Ascending aorta (tissue), 2 donors: ENCODE data around the gene CRABP2. TPM values are rescaled to one million over a fixed set of nuclear protein-coding genes. Genes with fewer than 3 reads are reported as not detected.

Source experiments
- DNase-seq, 2 donors: peaks; one replicate each; pipeline ENCODE4 v3.0.0-alpha.2; 2019; ENCODE audit warnings: low spot score in 2 of 2
- H3K27ac ChIP-seq, 2 donors: fragments of 200-600 bp; sonication (generic); one replicate each; pipeline ENCODE4 v1.5.1; 2016 to 2017; ENCODE audit warnings: mild to moderate bottlenecking in 1 of 2
- H3K27me3 ChIP-seq: fragments of 200-600 bp; sonication (generic); one replicate; pipeline ENCODE4 v1.5.1; 2017
- H3K36me3 ChIP-seq, 2 donors: fragments of 200-600 bp; sonication (generic); one replicate each; pipeline ENCODE4 v1.5.1; 2016
- H3K4me1 ChIP-seq, 2 donors: fragments of 200-600 bp; sonication (generic); one replicate each; pipeline ENCODE4 v1.5.1; 2016 to 2017; ENCODE audit warnings: mild to moderate bottlenecking in 1 of 2
- H3K4me3 ChIP-seq, 2 donors: fragments of 200-600 bp; sonication (generic); one replicate each; pipeline ENCODE4 v1.5.1; 2016 to 2017; ENCODE audit warnings: mild to moderate bottlenecking in 1 of 2
- H3K9me3 ChIP-seq, 2 donors: fragments of 200-600 bp; sonication (generic); one replicate each; pipeline ENCODE4 v1.5.1; 2016
- intact Hi-C: fragments of 100-400 bp; cut with DNase I; formaldehyde crosslinking; loops from one replicate; pipeline ENCODE4 v1.15.1; 2023
- total RNA-seq: library from RNA; depleted of rRNA; stranded (reverse); fragments of >200 nt; gene quantifications from one replicate; pipeline ENCODE4 v1.1.0, GENCODE V29; 2016
- TF ChIP-seq, protein P1 (sequence below), 3 experiments: fragments of 200-600 bp in 2 of 3; fragments of 450-650 bp in 1 of 3; sonication (generic) in 2 of 3; IDR thresholded peaks; one replicate each; pipeline ENCODE4 v1.5.1; 2016 to 2019; ENCODE audit warnings: antibody characterized with exemption in 3 of 3, mild to moderate bottlenecking in 1 of 3, moderate library complexity in 1 of 3

CRABP2 gene
- total RNA-seq, 1 donor from 2014 or later = not detected

DNA sequence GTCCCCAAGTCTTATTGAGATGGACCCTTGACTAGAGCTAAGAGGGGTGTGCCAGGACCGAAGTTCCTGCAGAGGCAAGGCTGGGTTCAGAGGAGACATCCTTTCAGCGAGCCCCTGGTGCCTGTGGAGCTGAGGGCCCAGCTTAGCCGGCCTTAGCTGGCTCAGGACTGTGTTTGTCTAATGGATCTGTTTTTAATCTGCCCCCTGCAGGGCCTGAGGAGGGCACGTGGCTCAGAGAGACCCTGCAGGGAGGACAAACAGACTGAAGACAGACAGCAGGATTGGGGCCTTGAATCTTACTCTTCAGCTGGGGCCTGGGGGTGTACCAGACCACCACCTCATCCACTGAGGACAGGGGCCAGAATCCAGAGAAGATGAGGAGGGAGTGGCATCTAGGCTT, 1.6 kb downstream of the CRABP2 start:
- peaks cover 10 to 27% of the 10 kb centered on the region in 2 donors for H3K4me1 ChIP-seq
- no peak overlapping the region for H3K4me3 ChIP-seq
- no peak overlapping the region for H3K27ac ChIP-seq

DNA sequence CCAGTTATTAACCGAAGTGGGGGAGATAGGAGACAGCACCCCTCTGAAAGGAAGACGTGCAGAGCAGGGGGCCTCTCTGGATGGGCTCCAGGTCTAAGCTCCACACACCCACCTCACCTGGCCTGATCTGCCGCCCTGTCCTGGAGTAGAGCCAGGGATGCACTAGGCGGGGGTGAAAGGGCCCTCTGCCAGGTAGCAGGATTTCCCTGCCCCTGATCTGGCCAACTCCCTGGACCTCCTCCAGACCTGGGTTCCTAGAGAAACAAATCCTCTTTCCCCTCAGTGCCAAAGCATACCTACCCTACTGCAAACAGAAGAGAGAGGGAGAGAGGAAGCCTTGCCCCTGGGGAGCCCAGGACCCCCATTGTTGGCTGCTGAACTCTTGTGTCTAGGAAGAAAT, 2.0 kb downstream of the CRABP2 start:
- peaks cover 10 to 27% of the 10 kb centered on the region in 2 donors for H3K4me1 ChIP-seq

More for the DNA sequence above, 1.6 kb downstream of the CRABP2 start:
- Histone ChIP-seq H3K9me3 (no peaks in the 10 kb centered on the region), H3K27me3 (no peaks in the 10 kb centered on the region), H3K36me3 (no peaks in the 10 kb centered on the region)
- TF ChIP-seq, protein P1, sequence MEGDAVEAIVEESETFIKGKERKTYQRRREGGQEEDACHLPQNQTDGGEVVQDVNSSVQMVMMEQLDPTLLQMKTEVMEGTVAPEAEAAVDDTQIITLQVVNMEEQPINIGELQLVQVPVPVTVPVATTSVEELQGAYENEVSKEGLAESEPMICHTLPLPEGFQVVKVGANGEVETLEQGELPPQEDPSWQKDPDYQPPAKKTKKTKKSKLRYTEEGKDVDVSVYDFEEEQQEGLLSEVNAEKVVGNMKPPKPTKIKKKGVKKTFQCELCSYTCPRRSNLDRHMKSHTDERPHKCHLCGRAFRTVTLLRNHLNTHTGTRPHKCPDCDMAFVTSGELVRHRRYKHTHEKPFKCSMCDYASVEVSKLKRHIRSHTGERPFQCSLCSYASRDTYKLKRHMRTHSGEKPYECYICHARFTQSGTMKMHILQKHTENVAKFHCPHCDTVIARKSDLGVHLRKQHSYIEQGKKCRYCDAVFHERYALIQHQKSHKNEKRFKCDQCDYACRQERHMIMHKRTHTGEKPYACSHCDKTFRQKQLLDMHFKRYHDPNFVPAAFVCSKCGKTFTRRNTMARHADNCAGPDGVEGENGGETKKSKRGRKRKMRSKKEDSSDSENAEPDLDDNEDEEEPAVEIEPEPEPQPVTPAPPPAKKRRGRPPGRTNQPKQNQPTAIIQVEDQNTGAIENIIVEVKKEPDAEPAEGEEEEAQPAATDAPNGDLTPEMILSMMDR (IDR thresholded peaks at IDR 0.05) = no peak
- no peak for DNase-seq
- intact Hi-C loops = no loop called here

DNA sequence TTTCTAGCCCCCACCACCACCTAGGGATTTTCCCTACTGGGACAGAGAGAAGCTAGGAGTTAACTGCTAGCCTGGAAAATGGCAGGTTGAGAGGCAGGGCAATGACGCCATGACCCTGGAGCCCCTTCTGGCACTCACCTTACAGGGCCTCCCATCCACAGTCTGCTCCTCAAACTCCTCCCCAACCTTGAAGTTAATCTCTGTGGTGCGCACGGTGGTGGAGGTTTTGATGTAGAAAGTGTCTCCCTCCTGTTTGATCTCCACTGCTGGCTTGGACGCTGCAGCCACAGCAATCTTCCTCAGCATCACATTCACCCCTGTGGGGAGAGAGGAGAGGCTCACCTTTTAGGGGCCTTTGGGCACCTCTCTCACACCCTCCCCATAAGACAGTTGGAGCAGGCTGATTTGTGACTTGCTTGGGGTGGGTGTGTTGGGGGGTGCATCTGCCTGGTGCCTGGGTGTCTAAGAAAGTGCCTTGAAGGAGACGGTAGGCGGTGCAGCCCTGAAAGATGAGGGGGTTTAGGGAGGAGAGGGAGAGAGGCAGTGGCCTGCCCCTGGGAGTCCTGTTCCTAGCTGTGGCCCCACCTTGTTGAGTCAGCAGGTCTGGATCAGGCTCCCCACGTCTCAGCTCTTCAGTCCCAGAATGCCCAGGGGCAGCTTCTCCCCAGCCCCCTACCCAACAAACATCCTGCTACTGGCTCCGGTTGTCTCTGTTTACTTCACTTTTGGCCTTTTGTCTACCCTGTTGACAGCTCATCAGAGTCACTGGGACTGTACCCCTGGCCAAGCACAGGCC, 4.4 kb downstream of the CRABP2 start:
- Histone ChIP-seq H3K27ac (no peak overlapping the region), H3K9me3 (no peaks in the 10 kb centered on the region), H3K4me3 (no peak overlapping the region), H3K36me3 (no peaks in the 10 kb centered on the region), H3K4me1 (peaks cover 10 to 16% of the 10 kb centered on the region in 2 donors), H3K27me3 (no peaks in the 10 kb centered on the region)
- TF ChIP-seq, protein P1 (IDR thresholded peaks at IDR 0.05) = no peak
- intact Hi-C loops = no loop called here
- no peak for DNase-seq

More for the DNA sequence above, 2.0 kb downstream of the CRABP2 start:
- no peaks in the 10 kb centered on the region for H3K27me3 ChIP-seq
- H3K4me3 ChIP-seq = no peak overlapping the region
- no peaks in the 10 kb centered on the region for H3K36me3 ChIP-seq
- intact Hi-C loops = no loop called here
- DNase-seq = no peak
- no peaks in the 10 kb centered on the region for H3K9me3 ChIP-seq
- TF ChIP-seq, protein P1 (IDR thresholded peaks at IDR 0.05) = no peak
- no peak overlapping the region for H3K27ac ChIP-seq

DNA sequence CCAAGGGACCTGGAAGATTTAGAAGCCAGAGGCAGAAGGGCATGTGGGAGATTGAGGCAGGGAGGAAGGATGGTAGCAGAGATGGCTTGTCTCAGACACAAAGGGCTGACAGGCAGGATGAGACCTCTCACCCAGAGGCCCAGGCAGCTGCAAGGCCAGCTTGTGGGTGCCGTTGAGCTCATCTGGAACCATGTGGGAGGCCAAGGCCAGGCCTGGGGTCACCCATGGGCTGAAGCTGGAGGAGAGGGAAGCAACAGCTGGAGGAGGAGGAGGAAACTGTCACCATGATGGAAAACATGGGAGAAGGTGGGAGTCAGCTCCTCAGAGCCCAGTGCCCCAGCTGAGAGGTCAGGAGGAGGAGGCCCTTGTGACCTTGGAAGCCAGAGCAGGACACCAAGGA, 6.4 kb downstream of the CRABP2 start:
- no peaks in the 10 kb centered on the region for H3K4me1 ChIP-seq
- H3K9me3 ChIP-seq = no peaks in the 10 kb centered on the region
- H3K4me3 ChIP-seq = no peak overlapping the region
- H3K27me3 ChIP-seq = no peaks in the 10 kb centered on the region
- H3K36me3 ChIP-seq = no peaks in the 10 kb centered on the region
- TF ChIP-seq, protein P1 (IDR thresholded peaks at IDR 0.05) = no peak
- no peak overlapping the region for H3K27ac ChIP-seq
- intact Hi-C loops = loop anchor here (10.0 kb wide), 1 partner anchor 196 kb away; the partner anchor contains the start of gene PEAR1
- DNase-seq = no peak

- Histone ChIP-seq H3K9me3 (no peaks in the 10 kb centered on the region), H3K4me3 (no peak overlapping the region), H3K27me3 (no peaks in the 10 kb centered on the region), H3K4me1 (no peaks in the 10 kb centered on the region), H3K36me3 (no peaks in the 10 kb centered on the region), H3K27ac (no peak overlapping the region)
- intact Hi-C loops = loop anchor here (10.0 kb wide), 1 partner anchor 197 kb away; the partner anchor contains the start of gene PEAR1
- TF ChIP-seq, protein P1 (IDR thresholded peaks at IDR 0.05) = no peak
- DNase-seq = no peak
Measured at GRCh38 chr1:156697481-156697880, 7.9 kb downstream of the CRABP2 start.
